GM18867 (cell line): ENCODE data around the gene PRCD.

Source experiments
- ATAC-seq: cut with Tn5 transposase; IDR thresholded peaks from one replicate; pipeline ENCODE4 v1.9.1; 2021; ENCODE audit warnings: mild to moderate bottlenecking, moderate library complexity; ENCODE audit not compliant: unreplicated experiment

The PRCD gene

GRCh38 chr17:76588182-76588581 lies 48.3 kb downstream of the PRCD start:
- ATAC-seq: no peak

- no peak for ATAC-seq
Observed at GRCh38 chr17:76593384-76593826, 53.6 kb downstream of the PRCD start.

GRCh38 chr17:76593959-76594358 lies 54.1 kb downstream of the PRCD start:
- ATAC-seq: no peak

GRCh38 chr17:76594690-76595089 lies 54.8 kb downstream of the PRCD start:
- no peak for ATAC-seq
